WTC11 (cell line): ENCODE results near the gene ZNF329. TPM values are rescaled to one million over a fixed set of nuclear protein-coding genes. Genes with fewer than 3 reads are reported as not detected.

ENCODE experiments used
- ATAC-seq: fragments of 200-7000 bp; cut with Tn5 transposase; 2 replicates; pipeline ENCODE4 v1.10.0; 2021; ENCODE audit warnings: mild to moderate bottlenecking, moderate library complexity
- CTCF ChIA-PET: fragments of 300-600 bp; sonication (Branson Sonifier 250); formaldehyde crosslinking; loops from one replicate; lab custom pipeline; 2021; ENCODE audit warnings: antibody characterized with exemption; lab: Charles Lee
- POLR2A ChIA-PET: fragments of 350-600 bp; sonication (Branson Sonifier 250); formaldehyde crosslinking; loops from one replicate; lab custom pipeline; 2021; ENCODE audit warnings: antibody characterized with exemption; lab: Charles Lee
- DNase-seq: peaks from one replicate; pipeline ENCODE4 v3.0.0; 2021; ENCODE audit warnings: low spot score
- H3K27ac Mint-ChIP-seq: 2 replicates; pipeline ENCODE4 v1.8.0; 2021; ENCODE audit warnings: mixed read lengths
- H3K27me3 Mint-ChIP-seq: 2 replicates; pipeline ENCODE4 v1.8.0; 2021; ENCODE audit warnings: low read depth, mild to moderate bottlenecking, moderate library complexity, mixed read lengths
- H3K36me3 Mint-ChIP-seq: 2 replicates; pipeline ENCODE4 v1.8.0; 2021; ENCODE audit warnings: mixed read lengths
- H3K4me1 Mint-ChIP-seq: 2 replicates; pipeline ENCODE4 v1.8.0; 2022; ENCODE audit warnings: mixed read lengths
- H3K4me3 Mint-ChIP-seq: 2 replicates; pipeline ENCODE4 v1.8.0; 2021; ENCODE audit warnings: mild to moderate bottlenecking, moderate library complexity, mixed read lengths
- H3K9me3 Mint-ChIP-seq: 2 replicates; pipeline ENCODE4 v1.8.0; 2021; ENCODE audit warnings: mixed read lengths
- ATF1 ChIP-seq: sonication (generic); formaldehyde crosslinking; IDR thresholded peaks from 2 replicates; pipeline ENCODE4 v1.8.1; 2023; ENCODE audit warnings: mild to moderate bottlenecking, moderate library complexity, missing genetic modification reagents
- CBFB ChIP-seq: sonication (generic); formaldehyde crosslinking; IDR thresholded peaks from 2 replicates; pipeline ENCODE4 v1.8.1; 2022; ENCODE audit warnings: mild to moderate bottlenecking, low read depth, missing genetic modification reagents
- E2F1 ChIP-seq: sonication (generic); formaldehyde crosslinking; IDR thresholded peaks from 2 replicates; pipeline ENCODE4 v1.8.0; 2022; ENCODE audit warnings: mild to moderate bottlenecking, missing genetic modification reagents
- ERG ChIP-seq: fragments of 250-450 bp; sonication (Bioruptor Pico); IDR thresholded peaks from 2 replicates; pipeline ENCODE4 v1.8.0; 2021; ENCODE audit warnings: mild to moderate bottlenecking
- FOXJ3 ChIP-seq: sonication (generic); formaldehyde crosslinking; IDR thresholded peaks from 2 replicates; pipeline ENCODE4 v1.9.0; 2021; ENCODE audit warnings: missing genetic modification reagents, mild to moderate bottlenecking, borderline replicate concordance
- FOXP1 ChIP-seq: sonication (generic); formaldehyde crosslinking; IDR thresholded peaks from 2 replicates; pipeline ENCODE4 v1.8.0; 2022; ENCODE audit warnings: missing genetic modification reagents, mild to moderate bottlenecking, moderate library complexity, borderline replicate concordance
- HMGXB4 ChIP-seq: sonication (generic); formaldehyde crosslinking; IDR thresholded peaks from 2 replicates; pipeline ENCODE4 v1.8.1; 2023; ENCODE audit warnings: mild to moderate bottlenecking, moderate library complexity, missing genetic modification reagents
- IRF2 ChIP-seq: sonication (generic); formaldehyde crosslinking; IDR thresholded peaks from 2 replicates; pipeline ENCODE4 v1.8.0; 2022; ENCODE audit warnings: low read depth, missing genetic modification reagents, borderline replicate concordance
- RELA ChIP-seq: sonication (generic); formaldehyde crosslinking; IDR thresholded peaks from 2 replicates; pipeline ENCODE4 v1.8.1; 2022; ENCODE audit warnings: missing genetic modification reagents, mild to moderate bottlenecking, borderline replicate concordance
- SMAD3 ChIP-seq: sonication (generic); formaldehyde crosslinking; IDR thresholded peaks from 2 replicates; pipeline ENCODE4 v1.8.0; 2022; ENCODE audit warnings: missing genetic modification reagents, mild to moderate bottlenecking, borderline replicate concordance
- SMAD4 ChIP-seq: sonication (generic); formaldehyde crosslinking; IDR thresholded peaks from 2 replicates; pipeline ENCODE4 v1.8.0; 2022; ENCODE audit warnings: mild to moderate bottlenecking, missing genetic modification reagents
- SP1 ChIP-seq: sonication (generic); formaldehyde crosslinking; conservative IDR thresholded peaks from 2 replicates; pipeline ENCODE4 v1.8.1; 2022; ENCODE audit warnings: missing genetic modification reagents
- TEAD4 ChIP-seq: sonication (generic); formaldehyde crosslinking; IDR thresholded peaks from 2 replicates; pipeline ENCODE4 v1.8.0; 2022; ENCODE audit warnings: mild to moderate bottlenecking, missing genetic modification reagents
- USF1 ChIP-seq: sonication (generic); formaldehyde crosslinking; IDR thresholded peaks from 2 replicates; pipeline ENCODE4 v1.8.0; 2022; ENCODE audit warnings: mild to moderate bottlenecking, missing genetic modification reagents
- USF2 ChIP-seq: sonication (generic); formaldehyde crosslinking; IDR thresholded peaks from 2 replicates; pipeline ENCODE4 v1.8.1; 2023; ENCODE audit warnings: mild to moderate bottlenecking, missing genetic modification reagents, moderate library complexity
- ZBTB21 ChIP-seq: sonication (generic); formaldehyde crosslinking; IDR thresholded peaks from 2 replicates; pipeline ENCODE4 v1.8.1; 2023; ENCODE audit warnings: mild to moderate bottlenecking, missing genetic modification reagents, borderline replicate concordance
- ZNF138 ChIP-seq: sonication (generic); formaldehyde crosslinking; conservative IDR thresholded peaks from 2 replicates; pipeline ENCODE4 v1.8.1; 2022; ENCODE audit warnings: mild to moderate bottlenecking, moderate library complexity, missing genetic modification reagents
- ZNF232 ChIP-seq: sonication (generic); formaldehyde crosslinking; IDR thresholded peaks from 2 replicates; pipeline ENCODE4 v1.8.0; 2022; ENCODE audit warnings: mild to moderate bottlenecking, missing genetic modification reagents
- ZNF281 ChIP-seq: sonication (generic); formaldehyde crosslinking; IDR thresholded peaks from 2 replicates; pipeline ENCODE4 v1.8.0; 2023; ENCODE audit warnings: mild to moderate bottlenecking, missing genetic modification reagents
- ZNF317 ChIP-seq: sonication (generic); formaldehyde crosslinking; IDR thresholded peaks from 2 replicates; pipeline ENCODE4 v1.8.1; 2023; ENCODE audit warnings: low read depth, mild to moderate bottlenecking, moderate library complexity, missing genetic modification reagents, borderline replicate concordance
- ZNF416 ChIP-seq: fragments of 250-450 bp; sonication (Bioruptor Pico); IDR thresholded peaks from 2 replicates; pipeline ENCODE4 v1.9.0; 2021; ENCODE audit warnings: mild to moderate bottlenecking, inconsistent platforms
- ZNF423 ChIP-seq: fragments of 250-450 bp; sonication (Bioruptor Pico); IDR thresholded peaks from 2 replicates; pipeline ENCODE4 v2.1.2; 2022; ENCODE audit warnings: mild to moderate bottlenecking, moderate library complexity
- total RNA-seq: library from RNA; stranded (reverse); gene quantifications from 3 replicates; pipeline ENCODE4 v1.2.3, GENCODE V29; 2021
- TF ChIP-seq, protein P1 (sequence below): sonication (generic); formaldehyde crosslinking; IDR thresholded peaks from 2 replicates; pipeline ENCODE4 v1.8.0; 2022; ENCODE audit warnings: missing genetic modification reagents

The ZNF329 gene
- total RNA-seq, 1 experiment from 2014 or later = 16.3 TPM

DNA sequence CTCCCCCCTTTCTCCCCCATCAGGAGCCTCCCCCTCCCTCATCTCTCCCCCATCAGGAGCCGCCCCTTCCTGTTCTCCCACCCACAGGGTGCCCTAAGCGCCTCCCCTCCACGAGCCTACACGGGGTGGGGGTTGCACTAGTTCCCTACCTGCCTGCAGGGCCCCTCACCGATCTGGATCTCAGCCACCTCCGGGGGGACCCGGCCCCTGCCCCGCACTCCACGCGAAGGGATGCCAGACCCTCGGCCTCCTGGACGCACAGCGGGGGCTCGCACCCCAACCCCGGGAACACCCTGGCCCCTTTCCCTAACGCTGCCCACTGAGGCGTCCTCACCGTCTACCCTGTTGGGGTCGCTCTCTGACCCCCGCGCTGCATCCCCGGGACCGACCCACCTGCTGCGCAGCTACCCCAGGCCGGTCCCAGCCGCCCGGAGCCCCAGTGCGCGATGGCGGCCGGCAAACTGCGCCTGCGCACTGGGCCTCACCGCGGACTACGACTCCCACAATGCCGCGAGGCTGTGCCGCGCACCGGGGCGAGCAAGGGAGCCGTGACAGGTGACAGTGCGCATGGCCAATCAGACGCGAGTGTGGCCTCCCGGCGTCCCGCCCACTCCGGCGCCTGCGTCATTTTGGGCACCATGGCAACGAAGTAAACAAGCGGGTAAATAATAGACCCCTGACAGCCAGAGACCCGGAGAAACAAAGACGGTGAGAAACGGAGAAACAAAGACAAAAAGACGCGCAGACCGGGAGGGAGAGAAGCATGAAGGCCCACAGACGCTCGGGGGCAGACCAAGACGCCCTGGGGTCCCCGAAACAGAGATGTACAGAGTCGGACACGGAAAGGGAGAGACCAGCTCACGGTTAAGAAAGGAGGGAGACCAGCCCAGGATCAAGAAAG, 52.6 kb downstream of the ZNF329 start, which contains the start of gene ZSCAN18:
TSS of gene ZSCAN18 (minus strand) at position 451 of the 901 bp plus-strand sequence. CDS start 7,964 bp downstream, outside the sequence.
- POLR2A ChIA-PET = interaction anchor here (1.2 to 2.0 kb wide), 4 partner anchors 39 to 95 kb away, joined by 3 to 16 read pairs (median 4); partner anchors contain the start of genes ZNF135 and ZNF606
- H3K9me3 Mint-ChIP-seq = peaks cover 10% of the 10 kb centered on the region
- ATAC-seq = peak; percentile 97
- TF ChIP-seq ATF1 (CRISPR knock-in tag) (no peak), ZNF281 (CRISPR knock-in tag) (0 out of 2 replicates have a peak, but pooled peaks have one; percentile 38), ZNF232 (CRISPR knock-in tag) (no peak), SMAD4 (CRISPR knock-in tag) (peak; percentile 54; the same call in 1 of the 2 replicates), IRF2 (CRISPR knock-in tag) (no peak), ZNF317 (CRISPR knock-in tag) (no peak), ZNF423 (CRISPR knock-in tag) (peak; percentile 49; the same call in 1 of the 2 replicates), ERG (CRISPR knock-in tag) (no peak), USF1 (CRISPR knock-in tag) (peak; percentile 88), TEAD4 (CRISPR knock-in tag) (0 out of 2 replicates have a peak, but pooled peaks have one; percentile 46), FOXJ3 (CRISPR knock-in tag) (0 out of 2 replicates have a peak, but pooled peaks have one; percentile 87), ZBTB21 (peak; percentile 58; the same call in 1 of the 2 replicates), ZNF138 (CRISPR knock-in tag) (no peak), ZNF416 (CRISPR knock-in tag) (peak; percentile 75; the same call in 1 of the 2 replicates), USF2 (peak; percentile 91), FOXP1 (CRISPR knock-in tag) (no peak), E2F1 (CRISPR knock-in tag) (no peak), CBFB (CRISPR knock-in tag) (0 out of 2 replicates have a peak, but pooled peaks have one; percentile 55), SMAD3 (CRISPR knock-in tag) (no peak), SP1 (CRISPR knock-in tag) (peak; percentile 89), RELA (peak; percentile 54; the same call in 1 of the 2 replicates), HMGXB4 (CRISPR knock-in tag) (peak; percentile 69; the same call in 1 of the 2 replicates)
- TF ChIP-seq, protein P1, sequence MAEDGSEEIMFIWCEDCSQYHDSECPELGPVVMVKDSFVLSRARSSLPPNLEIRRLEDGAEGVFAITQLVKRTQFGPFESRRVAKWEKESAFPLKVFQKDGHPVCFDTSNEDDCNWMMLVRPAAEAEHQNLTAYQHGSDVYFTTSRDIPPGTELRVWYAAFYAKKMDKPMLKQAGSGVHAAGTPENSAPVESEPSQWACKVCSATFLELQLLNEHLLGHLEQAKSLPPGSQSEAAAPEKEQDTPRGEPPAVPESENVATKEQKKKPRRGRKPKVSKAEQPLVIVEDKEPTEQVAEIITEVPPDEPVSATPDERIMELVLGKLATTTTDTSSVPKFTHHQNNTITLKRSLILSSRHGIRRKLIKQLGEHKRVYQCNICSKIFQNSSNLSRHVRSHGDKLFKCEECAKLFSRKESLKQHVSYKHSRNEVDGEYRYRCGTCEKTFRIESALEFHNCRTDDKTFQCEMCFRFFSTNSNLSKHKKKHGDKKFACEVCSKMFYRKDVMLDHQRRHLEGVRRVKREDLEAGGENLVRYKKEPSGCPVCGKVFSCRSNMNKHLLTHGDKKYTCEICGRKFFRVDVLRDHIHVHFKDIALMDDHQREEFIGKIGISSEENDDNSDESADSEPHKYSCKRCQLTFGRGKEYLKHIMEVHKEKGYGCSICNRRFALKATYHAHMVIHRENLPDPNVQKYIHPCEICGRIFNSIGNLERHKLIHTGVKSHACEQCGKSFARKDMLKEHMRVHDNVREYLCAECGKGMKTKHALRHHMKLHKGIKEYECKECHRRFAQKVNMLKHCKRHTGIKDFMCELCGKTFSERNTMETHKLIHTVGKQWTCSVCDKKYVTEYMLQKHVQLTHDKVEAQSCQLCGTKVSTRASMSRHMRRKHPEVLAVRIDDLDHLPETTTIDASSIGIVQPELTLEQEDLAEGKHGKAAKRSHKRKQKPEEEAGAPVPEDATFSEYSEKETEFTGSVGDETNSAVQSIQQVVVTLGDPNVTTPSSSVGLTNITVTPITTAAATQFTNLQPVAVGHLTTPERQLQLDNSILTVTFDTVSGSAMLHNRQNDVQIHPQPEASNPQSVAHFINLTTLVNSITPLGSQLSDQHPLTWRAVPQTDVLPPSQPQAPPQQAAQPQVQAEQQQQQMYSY (CRISPR knock-in tag) = no peak

More for the DNA sequence above, 52.6 kb downstream of the ZNF329 start, which contains the start of gene ZSCAN18:
- DNase-seq = peak; percentile 99
- peaks cover 12% of the 10 kb centered on the region for H3K4me1 Mint-ChIP-seq
- H3K27me3 Mint-ChIP-seq = no peaks in the 10 kb centered on the region
- 0 out of 2 replicates have a peak, but pooled peaks cover 3% of the 10 kb centered on the region for H3K36me3 Mint-ChIP-seq
- CTCF ChIA-PET = interaction anchor here (1.3 to 1.5 kb wide), 3 partner anchors 39 to 76 kb away, joined by 3 read pairs; partner anchors contain the start of gene ZNF135
- H3K27ac Mint-ChIP-seq = peak within 1 kb of the TSS; percentile 100
- H3K4me3 Mint-ChIP-seq = peak within 1 kb of the TSS; percentile 73
